Measurements from ENCODE around the gene SRC. TPM values are rescaled to one million over a fixed set of nuclear protein-coding genes. Genes with fewer than 3 reads are reported as not detected.

Gene SRC
- polyA plus RNA-seq, 1 donor (not counting 4 experiments of a cell fraction or from before 2014, with no cell fraction given), result 22.8 TPM

DNA sequence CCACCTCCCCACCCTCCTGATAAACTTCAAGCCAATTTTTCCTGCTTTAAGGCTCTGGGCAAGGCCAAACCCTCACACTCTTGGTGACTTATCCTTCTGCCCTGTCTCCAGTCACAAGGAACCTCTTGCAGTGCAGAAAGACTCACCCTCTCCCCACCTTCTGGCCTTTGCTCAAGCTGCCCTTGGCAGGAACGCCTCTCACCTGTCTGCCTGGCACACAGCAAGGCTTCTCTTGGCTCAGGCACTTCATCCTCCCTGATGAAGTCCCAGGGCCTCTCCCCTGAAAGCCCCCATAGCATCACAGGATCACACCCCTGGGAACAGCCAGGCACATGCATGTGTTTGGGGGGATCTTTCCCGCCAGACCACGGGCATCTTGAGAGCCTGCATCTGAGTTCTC, 106.3 kb downstream of the SRC start:
- Histone ChIP-seq H4K20me1 (ENCODE audit: control insufficient read depth, extremely low read depth, insufficient read depth, low read length) (peaks cover 3% of the 10 kb centered on the region), H3K9ac (ENCODE audit: control insufficient read depth, extremely low read depth, insufficient read depth, low read length) (no peak overlapping the region), H3K4me2 (ENCODE audit: control insufficient read depth, extremely low read depth, insufficient read depth, low read depth, low read length) (no peak overlapping the region), H3K79me2 (ENCODE audit: control insufficient read depth, insufficient read depth, low read length) (no peaks in the 10 kb centered on the region), H3K27me3 (ENCODE audit: control insufficient read depth, extremely low read depth, insufficient read depth, low read length) (peaks cover 46% of the 10 kb centered on the region), H3K9me3 (ENCODE audit: control insufficient read depth, low read depth, low read length) (no peaks in the 10 kb centered on the region), H3K4me3 (ENCODE audit: control insufficient read depth in 2 of 3, extremely low read depth in 1 of 3, insufficient read depth in 2 of 3, low read depth in 1 of 3, low read length in 3 of 3) (no peak overlapping the region), H3K4me1 (ENCODE audit: control insufficient read depth, extremely low read depth, insufficient read depth, low read length) (no peaks in the 10 kb centered on the region), H2AFZ (ENCODE audit: control insufficient read depth, low read length) (no peak overlapping the region), H3K36me3 (ENCODE audit: control insufficient read depth in 2 of 2, extremely low read depth in 1 of 2, insufficient read depth in 2 of 2, low read length in 2 of 2) (no peaks in the 10 kb centered on the region), H3K27ac (ENCODE audit: control insufficient read depth, insufficient read depth, low read length) (no peak overlapping the region), H3K9me1 (ENCODE audit: control insufficient read depth, extremely low read depth, insufficient read depth, low read length) (no peaks in the 10 kb centered on the region)
- FAIRE-seq, result no peak
- dilution Hi-C loops (cut with MboI; ENCODE audit: extremely low pct_ligation_motif_present, low sequenced_read_pairs), result no loop called here
- no peak for TF ChIP-seq EZH2 (IDR thresholded peaks at IDR 0.05; ENCODE audit: low read length)
- TF ChIP-seq, protein P1, sequence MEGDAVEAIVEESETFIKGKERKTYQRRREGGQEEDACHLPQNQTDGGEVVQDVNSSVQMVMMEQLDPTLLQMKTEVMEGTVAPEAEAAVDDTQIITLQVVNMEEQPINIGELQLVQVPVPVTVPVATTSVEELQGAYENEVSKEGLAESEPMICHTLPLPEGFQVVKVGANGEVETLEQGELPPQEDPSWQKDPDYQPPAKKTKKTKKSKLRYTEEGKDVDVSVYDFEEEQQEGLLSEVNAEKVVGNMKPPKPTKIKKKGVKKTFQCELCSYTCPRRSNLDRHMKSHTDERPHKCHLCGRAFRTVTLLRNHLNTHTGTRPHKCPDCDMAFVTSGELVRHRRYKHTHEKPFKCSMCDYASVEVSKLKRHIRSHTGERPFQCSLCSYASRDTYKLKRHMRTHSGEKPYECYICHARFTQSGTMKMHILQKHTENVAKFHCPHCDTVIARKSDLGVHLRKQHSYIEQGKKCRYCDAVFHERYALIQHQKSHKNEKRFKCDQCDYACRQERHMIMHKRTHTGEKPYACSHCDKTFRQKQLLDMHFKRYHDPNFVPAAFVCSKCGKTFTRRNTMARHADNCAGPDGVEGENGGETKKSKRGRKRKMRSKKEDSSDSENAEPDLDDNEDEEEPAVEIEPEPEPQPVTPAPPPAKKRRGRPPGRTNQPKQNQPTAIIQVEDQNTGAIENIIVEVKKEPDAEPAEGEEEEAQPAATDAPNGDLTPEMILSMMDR (optimal IDR thresholded peaks at IDR 0.05 in 1 of 3, IDR thresholded peaks at IDR 0.05 in 1 of 3, conservative IDR thresholded peaks at IDR 0.05 in 1 of 3; ENCODE audit: extremely low read depth in 1 of 3, insufficient read depth in 2 of 3, low read length in 3 of 3), result no peak
- DNase-seq (ENCODE audit: low read depth, low spot score), result no peak

GRCh38 chr20:37453288-37453687, 107.3 kb downstream of the SRC start:
- Histone ChIP-seq H3K36me3 (ENCODE audit: control insufficient read depth in 2 of 2, extremely low read depth in 1 of 2, insufficient read depth in 2 of 2, low read length in 2 of 2) (no peaks in the 10 kb centered on the region), H2AFZ (ENCODE audit: control insufficient read depth, low read length) (no peak overlapping the region), H3K4me1 (ENCODE audit: control insufficient read depth, extremely low read depth, insufficient read depth, low read length) (no peaks in the 10 kb centered on the region), H3K27ac (ENCODE audit: control insufficient read depth, insufficient read depth, low read length) (no peak overlapping the region), H3K4me3 (ENCODE audit: control insufficient read depth in 2 of 3, extremely low read depth in 1 of 3, insufficient read depth in 2 of 3, low read depth in 1 of 3, low read length in 3 of 3) (no peak overlapping the region), H3K4me2 (ENCODE audit: control insufficient read depth, extremely low read depth, insufficient read depth, low read depth, low read length) (no peak overlapping the region), H3K79me2 (ENCODE audit: control insufficient read depth, insufficient read depth, low read length) (no peaks in the 10 kb centered on the region), H3K27me3 (ENCODE audit: control insufficient read depth, extremely low read depth, insufficient read depth, low read length) (peaks cover 43% of the 10 kb centered on the region), H3K9me3 (ENCODE audit: control insufficient read depth, low read depth, low read length) (no peaks in the 10 kb centered on the region), H3K9ac (ENCODE audit: control insufficient read depth, extremely low read depth, insufficient read depth, low read length) (no peak overlapping the region), H3K9me1 (ENCODE audit: control insufficient read depth, extremely low read depth, insufficient read depth, low read length) (no peaks in the 10 kb centered on the region), H4K20me1 (ENCODE audit: control insufficient read depth, extremely low read depth, insufficient read depth, low read length) (peaks cover 3% of the 10 kb centered on the region)
- FAIRE-seq (no peak), DNase-seq (ENCODE audit: low read depth, low spot score) (no peak)
- TF ChIP-seq, protein P1 (optimal IDR thresholded peaks at IDR 0.05 in 1 of 3, IDR thresholded peaks at IDR 0.05 in 1 of 3, conservative IDR thresholded peaks at IDR 0.05 in 1 of 3; ENCODE audit: extremely low read depth in 1 of 3, insufficient read depth in 2 of 3, low read length in 3 of 3), result no peak
- no peak for TF ChIP-seq EZH2 (IDR thresholded peaks at IDR 0.05; ENCODE audit: low read length)
- dilution Hi-C loops (cut with MboI; ENCODE audit: extremely low pct_ligation_motif_present, low sequenced_read_pairs), result no loop called here
